GM12878 (cell line): ENCODE data around the gene PLXDC1. TPM values are rescaled to one million over a fixed set of nuclear protein-coding genes. Genes with fewer than 3 reads are reported as not detected.

ENCODE experiments used
- ATF7 ChIP-seq: fragments of 450-650 bp; IDR thresholded peaks from 2 replicates; pipeline ENCODE4 v1.6.1; 2016; ENCODE audit warnings: low read depth, mild to moderate bottlenecking
- CBFB ChIP-seq: IDR thresholded peaks from 2 replicates; pipeline ENCODE4 v1.6.1; 2016; ENCODE audit warnings: antibody characterized with exemption, low read depth
- HDAC6 ChIP-seq: fragments of 200-600 bp; sonication (generic); IDR thresholded peaks from one replicate; pipeline ENCODE4 v1.8.0; 2017; ENCODE audit warnings: antibody characterized with exemption; ENCODE audit not compliant: unreplicated experiment
- KAT2A ChIP-seq: conservative IDR thresholded peaks from 2 replicates; pipeline ENCODE4 v1.6.1; 2011; ENCODE audit warnings: low read depth, low read length; ENCODE audit not compliant: control insufficient read depth
- RBBP5 ChIP-seq: fragments of 200-600 bp; sonication (generic); conservative IDR thresholded peaks from 2 replicates; pipeline ENCODE4 v1.6.1; 2016
- SMC3 ChIP-seq: IDR thresholded peaks from 2 replicates; pipeline ENCODE4 v1.6.1; 2011; ENCODE audit warnings: low read length, improper control_type of control experiment, borderline replicate concordance
- SUPT20H ChIP-seq: IDR thresholded peaks from 2 replicates; pipeline ENCODE4 v1.6.1; 2011; ENCODE audit warnings: low read depth, mild to moderate bottlenecking, low read length, moderate library complexity, borderline replicate concordance; ENCODE audit not compliant: control insufficient read depth
- polyA plus RNA-seq, 11 experiments: library from polyadenylated mRNA; depleted of rRNA in 4 of 11; unstranded in 6 of 11; stranded (reverse) in 5 of 11; fragments of >200 nt; fragmentation: Nextera tagmentation in 4 of 11; fragmentation: Illumina TruSeq in 1 of 11; extraction: Ambion mirVana in 4 of 11; extraction: Trizol in 1 of 11; gene quantifications; 1 replicate in 1 of 11; 2 replicates in 10 of 11; pipeline versions ENCODE4 v1.2.1 to v1.2.3, GENCODE V29; 2011 to 2016; ENCODE audit warnings: inconsistent platforms in 2 of 11, missing spikeins in 2 of 11, low read depth in 1 of 11
- total RNA-seq, 4 experiments: library from RNA; depleted of rRNA in 3 of 4; stranded (reverse); fragments of >200 nt in 3 of 4; fragmentation: Illumina TruSeq in 1 of 4; extraction: Trizol in 1 of 4; gene quantifications; 2 replicates each; pipeline versions ENCODE4 v1.2.1 to v1.2.3, GENCODE V29; 2013 to 2021
- TF ChIP-seq, protein P1 (sequence below): fragments of 450-650 bp; IDR thresholded peaks from 2 replicates; pipeline ENCODE4 v1.6.1; 2018; ENCODE audit warnings: mild to moderate bottlenecking, low read depth, moderate library complexity; ENCODE audit not compliant: partially characterized antibody
- TF ChIP-seq, protein P2 (sequence below): fragments of 150-350 bp; IDR thresholded peaks from 2 replicates; pipeline ENCODE4 v1.6.1; 2016; ENCODE audit warnings: low read depth, low read length

Gene PLXDC1
- total and polyA plus RNA-seq, 10 of the 15 experiments (the other 5 are each of a cell fraction or from before 2014, with no cell fraction given) = 0.03 to 0.30 (median 0.22) TPM; not detected in 7

- TF ChIP-seq, protein P1, sequence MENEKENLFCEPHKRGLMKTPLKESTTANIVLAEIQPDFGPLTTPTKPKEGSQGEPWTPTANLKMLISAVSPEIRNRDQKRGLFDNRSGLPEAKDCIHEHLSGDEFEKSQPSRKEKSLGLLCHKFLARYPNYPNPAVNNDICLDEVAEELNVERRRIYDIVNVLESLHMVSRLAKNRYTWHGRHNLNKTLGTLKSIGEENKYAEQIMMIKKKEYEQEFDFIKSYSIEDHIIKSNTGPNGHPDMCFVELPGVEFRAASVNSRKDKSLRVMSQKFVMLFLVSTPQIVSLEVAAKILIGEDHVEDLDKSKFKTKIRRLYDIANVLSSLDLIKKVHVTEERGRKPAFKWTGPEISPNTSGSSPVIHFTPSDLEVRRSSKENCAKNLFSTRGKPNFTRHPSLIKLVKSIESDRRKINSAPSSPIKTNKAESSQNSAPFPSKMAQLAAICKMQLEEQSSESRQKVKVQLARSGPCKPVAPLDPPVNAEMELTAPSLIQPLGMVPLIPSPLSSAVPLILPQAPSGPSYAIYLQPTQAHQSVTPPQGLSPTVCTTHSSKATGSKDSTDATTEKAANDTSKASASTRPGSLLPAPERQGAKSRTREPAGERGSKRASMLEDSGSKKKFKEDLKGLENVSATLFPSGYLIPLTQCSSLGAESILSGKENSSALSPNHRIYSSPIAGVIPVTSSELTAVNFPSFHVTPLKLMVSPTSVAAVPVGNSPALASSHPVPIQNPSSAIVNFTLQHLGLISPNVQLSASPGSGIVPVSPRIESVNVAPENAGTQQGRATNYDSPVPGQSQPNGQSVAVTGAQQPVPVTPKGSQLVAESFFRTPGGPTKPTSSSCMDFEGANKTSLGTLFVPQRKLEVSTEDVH = no peak
- TF ChIP-seq HDAC6 = no peak
- no peak for TF ChIP-seq ATF7
- TF ChIP-seq CBFB = no peak
- no peak for TF ChIP-seq SMC3
- no peak for TF ChIP-seq KAT2A
- TF ChIP-seq, protein P2, sequence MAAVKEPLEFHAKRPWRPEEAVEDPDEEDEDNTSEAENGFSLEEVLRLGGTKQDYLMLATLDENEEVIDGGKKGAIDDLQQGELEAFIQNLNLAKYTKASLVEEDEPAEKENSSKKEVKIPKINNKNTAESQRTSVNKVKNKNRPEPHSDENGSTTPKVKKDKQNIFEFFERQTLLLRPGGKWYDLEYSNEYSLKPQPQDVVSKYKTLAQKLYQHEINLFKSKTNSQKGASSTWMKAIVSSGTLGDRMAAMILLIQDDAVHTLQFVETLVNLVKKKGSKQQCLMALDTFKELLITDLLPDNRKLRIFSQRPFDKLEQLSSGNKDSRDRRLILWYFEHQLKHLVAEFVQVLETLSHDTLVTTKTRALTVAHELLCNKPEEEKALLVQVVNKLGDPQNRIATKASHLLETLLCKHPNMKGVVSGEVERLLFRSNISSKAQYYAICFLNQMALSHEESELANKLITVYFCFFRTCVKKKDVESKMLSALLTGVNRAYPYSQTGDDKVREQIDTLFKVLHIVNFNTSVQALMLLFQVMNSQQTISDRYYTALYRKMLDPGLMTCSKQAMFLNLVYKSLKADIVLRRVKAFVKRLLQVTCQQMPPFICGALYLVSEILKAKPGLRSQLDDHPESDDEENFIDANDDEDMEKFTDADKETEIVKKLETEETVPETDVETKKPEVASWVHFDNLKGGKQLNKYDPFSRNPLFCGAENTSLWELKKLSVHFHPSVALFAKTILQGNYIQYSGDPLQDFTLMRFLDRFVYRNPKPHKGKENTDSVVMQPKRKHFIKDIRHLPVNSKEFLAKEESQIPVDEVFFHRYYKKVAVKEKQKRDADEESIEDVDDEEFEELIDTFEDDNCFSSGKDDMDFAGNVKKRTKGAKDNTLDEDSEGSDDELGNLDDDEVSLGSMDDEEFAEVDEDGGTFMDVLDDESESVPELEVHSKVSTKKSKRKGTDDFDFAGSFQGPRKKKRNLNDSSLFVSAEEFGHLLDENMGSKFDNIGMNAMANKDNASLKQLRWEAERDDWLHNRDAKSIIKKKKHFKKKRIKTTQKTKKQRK = no peak
- no peak for TF ChIP-seq SUPT20H
- no peak for TF ChIP-seq RBBP5
Measured at GRCh38 chr17:39123627-39124026, 27.8 kb downstream of the PLXDC1 start (continued).
